Measurements from ENCODE around the gene CGNL1. TPM values are rescaled to one million over a fixed set of nuclear protein-coding genes. Genes with fewer than 3 reads are reported as not detected.

Gene CGNL1
- total RNA-seq, 1 donor, result under 0.01 TPM

DNA sequence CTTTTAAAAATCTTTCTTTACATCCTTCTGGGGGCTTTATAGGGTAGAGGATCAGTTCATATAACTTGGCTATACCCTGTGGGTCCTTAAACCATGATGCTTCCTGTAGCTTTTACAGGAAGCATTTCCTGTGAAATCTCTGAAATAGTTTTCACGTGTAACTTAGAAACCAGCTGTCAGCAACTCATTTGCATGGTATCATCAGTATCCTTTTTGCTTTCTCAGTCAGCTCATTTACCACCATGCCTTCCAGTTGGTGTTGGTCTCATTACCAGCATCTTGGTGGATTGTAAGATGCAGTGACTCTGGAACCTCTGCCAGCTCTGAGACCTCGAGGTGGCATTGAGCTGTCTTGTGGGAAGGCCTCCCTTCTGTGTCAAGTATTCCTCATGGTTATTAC is 118.7 kb downstream of the CGNL1 start:
- Histone ChIP-seq H3K9me3 (ENCODE audit: low read depth, low read length) (no peaks in the 10 kb centered on the region), H3K4me3 (ENCODE audit: low read length) (no peak overlapping the region), H3K4me1 (ENCODE audit: insufficient read depth, low read length) (no peaks in the 10 kb centered on the region), H3K27me3 (ENCODE audit: insufficient read depth, low read length) (no peaks in the 10 kb centered on the region)

DNA sequence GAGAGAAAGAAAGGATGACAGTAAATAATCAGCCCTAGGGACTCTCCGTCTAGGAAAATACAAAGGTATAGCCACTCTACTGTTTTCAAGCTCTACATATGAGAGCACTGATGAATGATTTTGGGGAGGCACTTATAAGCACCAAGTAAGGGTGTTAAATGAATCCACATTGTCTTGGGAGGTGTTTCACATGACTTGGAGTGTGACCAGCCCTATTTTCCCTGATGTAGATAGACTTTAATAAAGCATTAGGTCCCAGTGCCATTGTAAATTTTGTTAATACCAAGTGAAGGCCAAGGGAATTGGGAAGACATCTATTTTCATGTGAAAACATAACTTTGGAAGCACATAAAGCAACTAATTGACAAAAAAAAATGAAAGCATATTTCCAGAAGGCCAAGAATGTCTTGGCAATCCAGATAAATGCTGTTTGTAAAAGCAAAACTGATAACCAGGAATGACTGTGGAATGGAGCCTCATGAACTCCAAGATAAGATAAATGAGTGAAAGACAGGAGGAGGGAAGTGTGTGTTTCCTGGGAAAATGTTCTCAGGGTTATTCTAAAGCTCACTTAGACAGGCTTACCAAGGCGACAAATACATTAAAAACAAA is 119.4 kb downstream of the CGNL1 start:
- no peaks in the 10 kb centered on the region for H3K4me1 ChIP-seq (ENCODE audit: insufficient read depth, low read length)
- no peaks in the 10 kb centered on the region for H3K9me3 ChIP-seq (ENCODE audit: low read depth, low read length)
- no peaks in the 10 kb centered on the region for H3K27me3 ChIP-seq (ENCODE audit: insufficient read depth, low read length)
- no peak overlapping the region for H3K4me3 ChIP-seq (ENCODE audit: low read length)

DNA sequence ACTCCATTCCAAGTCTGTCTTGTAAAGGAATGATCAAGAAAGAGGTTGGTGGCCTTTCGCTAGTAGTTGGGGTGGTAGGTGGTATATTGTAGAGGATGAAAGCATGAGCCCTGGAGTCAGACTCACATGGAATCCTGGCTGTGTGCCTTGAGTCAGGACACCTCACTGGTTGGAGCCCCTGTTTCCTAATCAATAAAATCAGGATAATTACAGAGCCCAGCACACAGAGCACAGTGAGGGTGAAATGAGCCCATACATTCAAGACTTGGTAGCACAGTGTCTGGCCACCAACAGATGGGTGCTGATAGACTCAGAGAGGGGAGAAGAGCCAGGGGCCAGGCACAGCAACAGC is 120.3 kb downstream of the CGNL1 start:
- Histone ChIP-seq H3K4me1 (ENCODE audit: insufficient read depth, low read length) (no peaks in the 10 kb centered on the region), H3K4me3 (ENCODE audit: low read length) (no peak overlapping the region), H3K9me3 (ENCODE audit: low read depth, low read length) (no peaks in the 10 kb centered on the region), H3K27me3 (ENCODE audit: insufficient read depth, low read length) (no peaks in the 10 kb centered on the region)

DNA sequence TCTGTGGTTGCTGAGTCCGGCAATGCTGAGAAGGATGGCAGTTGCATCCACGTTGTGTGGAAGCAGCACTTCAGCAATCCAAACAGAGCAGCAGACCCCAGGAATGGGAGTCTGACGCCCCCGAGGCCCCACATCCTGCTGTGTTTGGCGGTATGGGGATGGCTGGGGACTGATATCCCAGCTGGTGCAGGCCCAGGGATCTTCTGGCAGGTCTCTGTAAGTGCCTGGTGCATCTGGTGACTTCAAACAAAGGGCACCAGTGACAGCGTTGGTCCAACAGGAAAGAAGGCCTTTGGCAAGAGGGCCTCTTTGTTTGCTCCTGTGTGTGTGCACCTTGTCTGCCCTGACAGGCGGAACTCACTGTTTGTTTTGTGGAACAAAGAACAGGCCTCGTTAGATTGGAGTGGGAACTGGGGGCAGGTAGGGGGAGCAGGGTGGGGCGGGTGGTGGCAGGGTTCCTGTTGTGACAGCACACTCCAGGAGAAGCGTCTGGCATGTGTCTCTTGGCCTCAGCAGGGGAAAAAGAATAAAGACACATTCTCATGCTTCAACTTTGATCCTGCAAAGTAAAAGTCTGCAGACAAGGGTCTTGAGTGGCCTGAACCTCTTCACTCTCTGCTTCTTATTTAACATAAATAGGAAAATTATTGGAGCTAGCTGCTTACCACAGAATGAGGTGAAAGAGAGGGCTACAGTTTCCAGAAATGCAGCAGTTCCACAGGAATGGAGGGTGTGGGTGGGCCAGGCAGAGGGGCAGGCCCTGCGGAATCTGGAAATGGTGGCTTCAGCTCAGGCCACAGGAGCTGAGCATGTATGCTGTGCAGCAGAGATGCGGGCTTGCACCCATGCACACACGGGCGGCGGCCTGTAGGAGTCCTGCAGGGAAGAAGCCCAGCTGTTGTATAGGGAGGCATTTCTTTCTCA is 120.9 kb downstream of the CGNL1 start:
- Histone ChIP-seq H3K4me1 (ENCODE audit: insufficient read depth, low read length) (no peaks in the 10 kb centered on the region), H3K9me3 (ENCODE audit: low read depth, low read length) (no peaks in the 10 kb centered on the region), H3K27me3 (ENCODE audit: insufficient read depth, low read length) (no peaks in the 10 kb centered on the region), H3K4me3 (ENCODE audit: low read length) (no peak overlapping the region)

DNA sequence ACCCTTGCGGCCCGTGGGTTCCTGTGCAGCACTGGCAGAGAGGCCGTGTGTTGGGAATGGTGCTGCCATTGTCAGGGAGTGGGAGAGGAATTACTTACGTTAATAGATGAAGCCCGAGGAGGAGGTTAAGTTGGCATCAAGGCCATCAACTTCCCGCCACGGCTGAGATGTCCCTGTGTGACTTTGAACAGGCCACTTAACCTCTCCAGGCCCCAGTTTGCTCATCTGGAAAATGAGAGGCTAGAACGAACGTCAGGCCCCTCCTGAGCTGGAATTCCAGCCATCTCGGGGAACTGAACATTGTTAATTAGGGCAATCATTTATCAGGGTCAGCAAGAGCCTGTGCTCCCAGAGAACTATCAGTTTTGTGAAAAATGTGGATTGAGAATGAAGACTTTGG is 124.0 kb downstream of the CGNL1 start:
- Histone ChIP-seq H3K9me3 (ENCODE audit: low read depth, low read length) (no peaks in the 10 kb centered on the region), H3K4me3 (ENCODE audit: low read length) (no peak overlapping the region), H3K4me1 (ENCODE audit: insufficient read depth, low read length) (no peaks in the 10 kb centered on the region), H3K27me3 (ENCODE audit: insufficient read depth, low read length) (no peaks in the 10 kb centered on the region)

DNA sequence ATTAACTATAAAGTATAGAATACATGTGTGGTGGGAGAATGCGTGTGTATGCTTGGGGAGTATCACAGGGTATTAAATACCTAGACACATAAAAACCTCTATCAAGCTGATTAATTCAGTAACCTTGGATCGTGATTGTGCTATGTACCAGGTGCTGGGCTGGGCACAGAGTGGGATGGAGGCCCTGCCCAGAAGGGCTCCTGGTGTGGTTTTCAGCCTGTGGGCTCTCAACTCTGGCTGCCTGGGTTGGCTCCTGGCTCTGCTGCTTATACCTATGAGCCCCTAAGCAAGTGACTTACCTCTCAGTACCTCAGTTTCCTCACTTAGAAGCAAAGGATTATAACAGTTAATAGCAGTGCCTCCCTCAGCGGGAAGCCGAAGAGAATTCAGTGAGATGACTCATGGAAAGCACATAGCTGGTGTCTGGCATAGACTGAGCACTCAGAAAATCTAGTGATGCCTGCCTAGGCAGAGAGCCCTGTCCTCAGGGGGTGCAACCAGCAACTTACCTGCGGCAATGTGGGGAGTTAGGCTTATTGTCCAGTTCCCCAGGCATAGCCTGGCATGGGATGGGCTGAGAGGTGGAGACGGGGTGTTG is 124.8 kb downstream of the CGNL1 start:
- H3K4me3 ChIP-seq (ENCODE audit: low read length), result no peak overlapping the region
- no peaks in the 10 kb centered on the region for H3K27me3 ChIP-seq (ENCODE audit: insufficient read depth, low read length)
- H3K9me3 ChIP-seq (ENCODE audit: low read depth, low read length), result no peaks in the 10 kb centered on the region
- H3K4me1 ChIP-seq (ENCODE audit: insufficient read depth, low read length), result no peaks in the 10 kb centered on the region

DNA sequence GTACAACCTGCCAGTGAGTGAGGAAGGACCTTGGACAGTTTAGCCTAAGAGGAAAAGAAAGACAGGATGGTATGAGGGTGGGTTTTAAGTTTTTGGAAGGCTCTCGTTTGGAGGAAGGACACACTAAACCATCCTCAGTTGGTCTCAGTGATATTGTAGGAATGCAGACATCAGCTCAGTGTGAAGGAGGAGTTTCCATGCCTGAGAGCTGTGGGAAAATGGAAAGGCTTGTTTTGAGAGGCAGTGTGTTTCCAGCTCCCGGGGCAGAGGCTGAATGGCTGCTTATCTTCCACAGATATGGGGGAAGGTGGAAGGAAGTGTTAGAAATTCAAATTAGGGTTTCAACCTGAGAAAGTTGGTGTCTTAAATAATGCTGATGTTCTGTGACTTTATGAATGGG is 125.8 kb downstream of the CGNL1 start:
- H3K9me3 ChIP-seq (ENCODE audit: low read depth, low read length), result no peaks in the 10 kb centered on the region
- H3K27me3 ChIP-seq (ENCODE audit: insufficient read depth, low read length), result no peaks in the 10 kb centered on the region
- H3K4me3 ChIP-seq (ENCODE audit: low read length), result no peak overlapping the region
- no peaks in the 10 kb centered on the region for H3K4me1 ChIP-seq (ENCODE audit: insufficient read depth, low read length)

DNA sequence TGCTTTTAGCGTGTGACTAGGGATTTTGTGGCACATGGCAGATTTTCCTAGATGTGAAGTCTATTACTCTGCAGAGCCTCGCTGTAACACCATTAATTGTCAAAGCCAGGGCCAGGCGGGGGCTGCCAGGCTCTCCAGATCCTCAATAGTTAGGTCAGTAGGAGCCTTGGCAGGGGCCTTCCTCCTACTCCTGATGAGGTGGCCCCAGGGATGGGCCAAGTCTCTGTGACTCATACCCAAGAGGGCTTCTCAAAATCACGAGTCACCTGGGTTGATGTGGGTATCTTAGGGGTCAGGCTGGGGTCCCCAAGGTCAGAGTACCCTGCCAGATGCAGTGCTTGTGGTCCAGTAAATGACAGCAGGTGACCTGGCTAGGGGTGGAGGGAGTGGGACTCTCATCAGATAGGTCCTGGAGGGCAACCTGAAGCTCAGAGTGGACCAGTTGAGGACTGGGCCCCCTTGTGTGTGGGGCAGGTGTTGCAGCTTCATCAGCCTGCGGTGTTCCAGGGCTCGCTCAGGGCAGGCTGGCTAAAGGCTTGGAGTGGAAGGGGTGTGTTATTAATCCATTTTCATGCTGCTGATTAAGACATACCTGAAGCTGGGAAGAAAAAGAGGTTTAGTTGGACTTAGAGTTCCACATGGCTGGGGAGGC is 126.9 kb downstream of the CGNL1 start:
- Histone ChIP-seq H3K4me3 (ENCODE audit: low read length) (no peak overlapping the region), H3K9me3 (ENCODE audit: low read depth, low read length) (no peaks in the 10 kb centered on the region), H3K27me3 (ENCODE audit: insufficient read depth, low read length) (no peaks in the 10 kb centered on the region), H3K4me1 (ENCODE audit: insufficient read depth, low read length) (no peaks in the 10 kb centered on the region)

DNA sequence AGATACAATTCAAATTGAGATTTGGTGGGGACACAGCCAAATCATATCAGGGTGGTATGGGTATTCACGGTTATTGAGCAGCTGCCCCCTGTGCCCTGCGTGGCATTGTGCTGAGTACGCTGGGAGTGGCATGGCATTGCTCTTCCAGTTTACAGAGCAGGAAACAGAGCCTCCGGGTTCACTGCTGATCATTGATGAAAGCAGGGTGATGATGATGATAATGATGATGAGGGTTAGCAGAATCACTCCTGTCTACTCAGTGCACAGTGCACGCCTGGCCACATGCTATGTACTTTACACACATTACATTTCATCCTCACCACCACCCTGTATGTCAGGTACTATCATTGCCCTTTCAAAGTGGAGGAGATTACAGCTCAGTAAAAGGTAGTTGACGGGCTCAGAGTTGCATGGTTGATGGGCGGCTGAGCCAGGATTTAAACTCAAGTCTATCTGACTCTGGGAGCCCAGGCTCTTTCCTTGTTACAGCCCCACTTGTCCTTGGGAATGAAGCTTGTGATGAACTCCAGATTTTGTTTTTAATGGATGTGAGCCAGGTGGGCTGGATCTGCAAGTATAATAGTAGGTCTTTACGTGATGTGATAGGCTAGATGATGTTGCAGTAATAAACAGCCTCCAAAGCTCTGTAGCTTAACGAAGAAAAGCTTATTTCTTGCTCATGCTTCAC is 127.8 kb downstream of the CGNL1 start:
- no peaks in the 10 kb centered on the region for H3K4me1 ChIP-seq (ENCODE audit: insufficient read depth, low read length)
- H3K27me3 ChIP-seq (ENCODE audit: insufficient read depth, low read length), result no peaks in the 10 kb centered on the region
- no peaks in the 10 kb centered on the region for H3K9me3 ChIP-seq (ENCODE audit: low read depth, low read length)
- no peak overlapping the region for H3K4me3 ChIP-seq (ENCODE audit: low read length)

DNA sequence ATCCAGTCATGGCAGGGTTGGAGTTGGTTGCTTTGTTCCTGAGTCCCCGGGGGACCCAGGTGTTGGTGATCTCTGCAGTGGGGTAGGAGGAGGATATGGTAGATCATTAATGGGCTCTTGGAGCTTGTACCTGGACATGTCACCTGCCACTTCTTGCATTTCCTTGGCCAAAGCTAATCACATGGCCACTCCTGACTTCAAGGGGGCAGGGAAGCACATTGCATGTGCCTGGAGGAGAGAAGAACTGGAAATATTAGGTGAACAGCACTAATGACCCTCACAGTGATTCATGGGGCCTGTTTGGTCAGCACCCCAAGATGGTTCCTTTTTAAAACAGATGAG is 128.3 kb downstream of the CGNL1 start:
- Histone ChIP-seq H3K4me1 (ENCODE audit: insufficient read depth, low read length) (peaks cover 4% of the 10 kb centered on the region), H3K9me3 (ENCODE audit: low read depth, low read length) (no peaks in the 10 kb centered on the region), H3K4me3 (ENCODE audit: low read length) (no peak overlapping the region), H3K27me3 (ENCODE audit: insufficient read depth, low read length) (no peaks in the 10 kb centered on the region)

DNA sequence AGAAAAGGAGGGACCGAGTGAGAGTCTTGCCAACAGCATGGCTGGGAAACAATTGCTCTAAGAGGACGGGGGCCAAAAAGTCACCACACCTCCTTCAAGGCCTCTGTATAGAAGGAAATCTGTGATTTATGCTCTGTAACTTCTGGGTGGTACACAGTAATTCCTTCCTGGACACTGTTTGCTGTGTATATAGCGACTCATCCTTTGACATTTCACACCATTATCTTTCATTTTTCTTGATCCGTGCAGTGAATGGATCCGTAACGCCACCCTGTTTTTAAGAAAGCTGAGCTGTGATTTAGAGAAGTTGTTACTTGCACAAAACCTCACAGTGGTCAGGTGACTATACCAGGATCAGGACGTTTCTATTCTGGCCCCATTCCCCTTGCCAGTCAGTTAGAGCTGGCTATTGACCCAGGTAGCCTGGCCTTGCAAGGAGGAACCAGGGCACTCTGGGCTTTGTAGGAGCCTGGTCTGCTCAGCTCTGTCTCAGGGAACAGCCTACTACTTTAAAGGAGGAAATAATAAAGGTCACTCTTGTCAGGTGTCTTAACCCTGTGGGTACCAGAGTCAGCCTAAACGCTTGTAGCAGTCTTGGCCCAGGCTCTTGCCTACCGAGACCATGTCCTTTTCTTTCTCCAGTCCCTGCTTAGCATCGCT is 128.9 kb downstream of the CGNL1 start:
- H3K4me3 ChIP-seq (ENCODE audit: low read length), result no peak overlapping the region
- no peaks in the 10 kb centered on the region for H3K9me3 ChIP-seq (ENCODE audit: low read depth, low read length)
- H3K4me1 ChIP-seq (ENCODE audit: insufficient read depth, low read length), result peaks cover 4% of the 10 kb centered on the region
- H3K27me3 ChIP-seq (ENCODE audit: insufficient read depth, low read length), result no peaks in the 10 kb centered on the region

DNA sequence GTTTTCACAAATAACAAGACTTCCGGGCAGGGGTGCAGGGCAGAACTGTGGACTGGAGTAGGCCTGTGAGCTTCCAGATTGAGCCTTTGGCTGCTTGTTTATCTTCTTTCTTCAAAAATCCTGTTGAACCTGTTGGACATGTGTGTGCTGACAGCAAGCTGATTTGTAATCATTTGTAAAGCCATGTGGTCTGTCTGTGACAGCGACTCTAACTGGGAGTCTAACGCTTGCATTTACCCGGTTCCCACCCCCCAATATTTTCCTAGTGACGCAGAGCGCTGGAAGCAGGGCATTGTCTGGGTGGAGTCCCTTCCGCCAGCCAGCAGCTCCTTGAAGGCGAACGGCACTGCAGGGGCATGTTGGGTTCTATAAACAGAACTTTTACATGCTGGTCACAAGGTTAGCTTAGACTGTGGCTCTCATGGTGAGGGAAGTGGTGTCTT is 129.7 kb downstream of the CGNL1 start:
- Histone ChIP-seq H3K4me3 (ENCODE audit: low read length) (no peak overlapping the region), H3K27me3 (ENCODE audit: insufficient read depth, low read length) (no peaks in the 10 kb centered on the region), H3K9me3 (ENCODE audit: low read depth, low read length) (no peaks in the 10 kb centered on the region), H3K4me1 (ENCODE audit: insufficient read depth, low read length) (peaks cover 4% of the 10 kb centered on the region)

DNA sequence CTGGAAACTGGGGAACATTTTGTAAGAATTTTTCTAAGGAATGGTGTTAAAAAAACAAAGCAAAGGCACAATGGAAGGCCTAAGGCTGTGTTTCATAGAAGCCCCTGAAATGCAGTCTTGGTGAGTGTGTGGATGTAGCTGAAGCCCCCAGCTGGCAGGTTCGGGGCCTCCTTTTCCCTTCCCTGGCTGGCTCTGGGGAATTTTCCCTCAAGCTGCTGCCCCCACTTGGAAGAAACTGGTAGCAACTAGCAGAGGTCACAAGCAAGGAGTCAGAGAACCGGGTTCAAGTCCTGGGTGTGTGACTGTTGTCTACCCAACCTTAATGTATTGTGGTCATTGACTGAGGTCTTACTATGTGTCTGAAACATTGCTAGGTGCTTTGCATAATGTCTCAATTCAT is 130.1 kb downstream of the CGNL1 start:
- H3K4me3 ChIP-seq (ENCODE audit: low read length), result no peak overlapping the region
- H3K27me3 ChIP-seq (ENCODE audit: insufficient read depth, low read length), result no peaks in the 10 kb centered on the region
- H3K9me3 ChIP-seq (ENCODE audit: low read depth, low read length), result no peaks in the 10 kb centered on the region
- H3K4me1 ChIP-seq (ENCODE audit: insufficient read depth, low read length), result peaks cover 4% of the 10 kb centered on the region

DNA sequence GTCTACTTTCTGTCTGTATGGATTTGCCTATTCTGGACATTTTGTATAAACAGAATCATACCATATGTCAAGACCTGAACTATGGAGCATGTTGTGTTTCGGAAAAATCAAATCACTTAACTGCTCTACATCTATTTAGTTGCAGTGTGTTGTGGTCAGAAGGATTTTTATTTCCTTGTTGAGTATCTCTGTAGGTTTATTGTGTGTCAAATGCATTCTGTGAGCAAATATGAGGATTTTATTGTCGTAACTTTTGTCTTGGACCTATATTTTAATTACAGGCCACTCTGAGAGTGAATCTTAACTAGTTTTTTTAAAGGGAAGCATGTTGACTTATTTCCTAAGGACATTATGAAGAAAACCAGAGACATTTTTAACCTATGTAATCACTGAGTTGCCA is 130.8 kb downstream of the CGNL1 start:
- Histone ChIP-seq H3K4me3 (ENCODE audit: low read length) (no peak overlapping the region), H3K9me3 (ENCODE audit: low read depth, low read length) (no peaks in the 10 kb centered on the region), H3K27me3 (ENCODE audit: insufficient read depth, low read length) (no peaks in the 10 kb centered on the region), H3K4me1 (ENCODE audit: insufficient read depth, low read length) (peaks cover 4% of the 10 kb centered on the region)

Data from mononuclear cell (primary cell).